GM19455 (cell line): ENCODE results near the gene DELE1.

Source experiments
- ATAC-seq: cut with Tn5 transposase; IDR thresholded peaks from one replicate; pipeline ENCODE4 v1.9.1; 2021; ENCODE audit not compliant: unreplicated experiment

The DELE1 gene

GRCh38 chr5:141923448-141924313 is at the start of gene DELE1:
DELE1 (plus strand) TSS chr5:141923871; CDS start chr5:141923942, 71 bp downstream.
- ATAC-seq = peak; percentile 99

- no peak for ATAC-seq
These were observed 49.8 kb upstream of the DELE1 start for GRCh38 chr5:141873933-141874261.

GRCh38 chr5:141874262-141874964 is 49.3 kb upstream of the DELE1 start:
- no peak for ATAC-seq

- ATAC-seq = no peak
These were observed 48.5 kb upstream of the DELE1 start for GRCh38 chr5:141875022-141875740.

GRCh38 chr5:141875795-141876627 is 47.7 kb upstream of the DELE1 start:
- ATAC-seq = no peak

GRCh38 chr5:141876628-141877355 is 46.9 kb upstream of the DELE1 start:
- ATAC-seq = no peak

GRCh38 chr5:141877356-141878185 is 46.1 kb upstream of the DELE1 start:
- no peak for ATAC-seq

GRCh38 chr5:141878186-141878710 is 45.4 kb upstream of the DELE1 start, which contains the start of gene PCDH1:
PCDH1 (minus strand) TSS chr5:141878410; CDS start chr5:141878262, 148 bp downstream.
- ATAC-seq = no peak

GRCh38 chr5:141878711-141879425 is 44.8 kb upstream of the DELE1 start:
- ATAC-seq = peak; percentile 95

- no peak for ATAC-seq
These were observed 44.3 kb upstream of the DELE1 start for GRCh38 chr5:141879426-141879759.

GRCh38 chr5:141879941-141880738 is 43.5 kb upstream of the DELE1 start:
- ATAC-seq = no peak

- no peak for ATAC-seq
These were observed 42.5 kb upstream of the DELE1 start for GRCh38 chr5:141880961-141881801.

- ATAC-seq = no peak
These were observed 41.8 kb upstream of the DELE1 start for GRCh38 chr5:141881886-141882285.

- ATAC-seq = no peak
These were observed 41.0 kb upstream of the DELE1 start for GRCh38 chr5:141882594-141883183.

GRCh38 chr5:141883184-141883891 is 40.3 kb upstream of the DELE1 start:
- no peak for ATAC-seq

GRCh38 chr5:141883892-141884318 is 39.8 kb upstream of the DELE1 start:
- ATAC-seq = no peak
